Dendritic cell treated with granulocyte-macrophage colony-stimulating factor and Interleukin-4, amounts not matched to agents 40 ng/mL and 50 ng/mL, for 4 days (primary cell): ENCODE measurements around the gene TMEM161B.
A peak's percentile ranks its signal among the peaks of the same experiment; 100 is the strongest.
"Not testable (repeated sequence)": the region's sequence is repeated elsewhere in the genome, so short reads cannot be mapped to it uniquely, and the experiment has no call there.

Experiments used
- H3K27ac Mint-ChIP-seq: one replicate; pipeline ENCODE4 v1.8.0; 2022; ENCODE audit warnings: mild to moderate bottlenecking, mixed read lengths
- H3K27me3 Mint-ChIP-seq: one replicate; pipeline ENCODE4 v1.8.0; 2022; ENCODE audit warnings: mild to moderate bottlenecking, mixed read lengths
- H3K36me3 Mint-ChIP-seq: one replicate; pipeline ENCODE4 v1.8.0; 2022; ENCODE audit warnings: low read depth, mixed read lengths
- H3K4me1 Mint-ChIP-seq: one replicate; pipeline ENCODE4 v1.8.0; 2022; ENCODE audit warnings: low read depth, mixed read lengths
- H3K4me3 Mint-ChIP-seq: one replicate; pipeline ENCODE4 v1.8.0; 2022; ENCODE audit warnings: mild to moderate bottlenecking, moderate library complexity, mixed read lengths
- H3K9me3 Mint-ChIP-seq: one replicate; pipeline ENCODE4 v1.8.0; 2022; ENCODE audit warnings: mixed read lengths
- intact Hi-C: fragments of 100-400 bp; cut with micrococcal nuclease; formaldehyde crosslinking; loops from one replicate; pipeline ENCODE4 v1.15.0; 2022

TMEM161B gene

GRCh38 chr5:88268385-88269184, at the start of gene TMEM161B:
Gene TMEM161B, minus strand, starts transcription at chr5:88268845. Its CDS starts 122 bp downstream, at chr5:88268723.
- Mint-ChIP-seq H3K36me3 (peaks cover 66% of the 10 kb centered on the region), H3K4me1 (peaks cover 35% of the 10 kb centered on the region), H3K27ac (peak within 1 kb of the TSS; percentile 91), H3K27me3 (no peaks in the 10 kb centered on the region), H3K4me3 (peak within 1 kb of the TSS; percentile 95), H3K9me3 (no peaks in the 10 kb centered on the region)
- intact Hi-C loops: loop anchor here (10.0 kb wide), 1 partner anchor 406 kb away; no protein-coding TSS in a partner anchor

DNA sequence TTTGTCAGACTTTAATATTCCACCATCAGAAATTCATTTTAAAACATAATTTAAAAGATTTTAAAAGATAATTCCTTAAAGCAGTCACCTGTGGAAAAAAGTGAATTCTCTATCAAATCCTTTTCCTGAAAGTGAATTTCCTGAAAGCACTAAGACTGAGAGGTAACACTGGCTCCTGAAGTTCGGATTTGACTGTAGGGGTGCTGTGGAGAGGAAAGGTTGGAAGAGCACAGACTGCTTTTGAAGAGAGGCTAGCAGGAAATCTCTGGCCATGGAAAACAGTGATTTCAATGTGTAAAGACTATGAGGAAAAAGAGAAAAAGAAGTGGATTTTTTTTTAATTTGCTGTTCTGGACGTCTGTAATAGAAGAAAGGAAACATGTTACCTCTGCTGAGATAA, 35.7 kb upstream of the TMEM161B start:
- intact Hi-C loops: no loop called here
- Mint-ChIP-seq H3K36me3 (no peaks in the 10 kb centered on the region), H3K27me3 (no peaks in the 10 kb centered on the region)

DNA sequence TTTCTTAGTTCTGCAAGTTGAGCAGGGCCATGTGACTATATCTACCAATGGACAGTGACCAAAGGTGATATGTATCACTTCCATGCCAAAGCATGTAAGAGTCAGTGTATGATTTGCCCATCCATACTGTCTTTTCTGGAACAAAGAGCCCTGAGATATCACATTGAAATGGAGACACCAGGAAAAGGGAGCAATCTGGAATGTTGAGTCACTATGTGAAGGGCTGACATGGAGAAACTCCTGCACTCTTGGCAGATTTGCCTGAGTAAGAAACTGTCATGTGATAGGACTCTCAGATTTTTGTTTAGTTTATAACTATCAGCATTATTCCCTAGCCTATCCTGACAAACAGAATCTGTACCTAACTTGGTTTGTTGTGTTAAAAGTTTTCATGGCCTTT, 29.8 kb upstream of the TMEM161B start:
- Mint-ChIP-seq H3K27ac (no peak overlapping the region), H3K4me3 (no peak overlapping the region), H3K4me1 (no peaks in the 10 kb centered on the region), H3K36me3 (no peaks in the 10 kb centered on the region), H3K9me3 (no peaks in the 10 kb centered on the region), H3K27me3 (no peaks in the 10 kb centered on the region)
- intact Hi-C loops: no loop called here

More for the DNA sequence above, 35.7 kb upstream of the TMEM161B start:
- Mint-ChIP-seq H3K4me1 (no peaks in the 10 kb centered on the region), H3K9me3 (peaks cover 38% of the 10 kb centered on the region), H3K4me3 (no peak overlapping the region), H3K27ac (no peak overlapping the region)

- Mint-ChIP-seq H3K4me3 (no peak overlapping the region), H3K9me3 (no peaks in the 10 kb centered on the region), H3K4me1 (no peaks in the 10 kb centered on the region), H3K27ac (no peak overlapping the region), H3K27me3 (no peaks in the 10 kb centered on the region), H3K36me3 (peaks cover 20% of the 10 kb centered on the region)
- intact Hi-C loops: no loop called here
These were observed 22.2 kb upstream of the TMEM161B start for GRCh38 chr5:88290801-88291200.

- Mint-ChIP-seq H3K4me3 (no peak overlapping the region), H3K36me3 (peaks cover 26% of the 10 kb centered on the region), H3K27ac (no peak overlapping the region), H3K27me3 (no peaks in the 10 kb centered on the region), H3K9me3 (no peaks in the 10 kb centered on the region), H3K4me1 (no peaks in the 10 kb centered on the region)
- intact Hi-C loops: no loop called here
These were observed 20.0 kb upstream of the TMEM161B start for GRCh38 chr5:88288528-88289197.

- no peak overlapping the region for H3K27ac Mint-ChIP-seq
These were observed 19.3 kb upstream of the TMEM161B start for GRCh38 chr5:88287846-88288527.

DNA sequence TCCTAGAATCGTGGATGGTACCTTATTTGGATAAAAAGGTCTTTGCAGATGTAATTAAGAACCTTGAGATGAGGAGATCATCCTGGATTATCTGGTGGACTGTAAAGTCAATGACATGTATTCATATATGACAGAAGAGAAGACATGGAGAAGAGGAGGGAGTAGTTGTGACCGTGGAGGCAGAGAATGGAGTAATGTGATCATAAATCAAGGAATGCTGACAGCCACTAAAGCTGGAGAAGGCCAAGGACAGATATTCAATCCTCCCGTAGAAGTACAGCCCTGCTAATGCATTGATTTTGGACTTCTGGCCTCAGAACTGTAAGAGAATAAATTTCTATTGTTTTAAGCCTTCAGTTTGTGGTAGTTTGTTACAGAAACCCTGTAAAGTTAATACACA, 18.7 kb upstream of the TMEM161B start:
- Mint-ChIP-seq H3K4me1 (no peaks in the 10 kb centered on the region), H3K36me3 (peaks cover 38% of the 10 kb centered on the region), H3K4me3 (no peak overlapping the region), H3K27ac (no peak overlapping the region), H3K9me3 (no peaks in the 10 kb centered on the region), H3K27me3 (no peaks in the 10 kb centered on the region)
- intact Hi-C loops: no loop called here

More at GRCh38 chr5:88287846-88288527, 19.3 kb upstream of the TMEM161B start:
- intact Hi-C loops: no loop called here
- H3K27me3 Mint-ChIP-seq: no peaks in the 10 kb centered on the region
- peaks cover 31% of the 10 kb centered on the region for H3K36me3 Mint-ChIP-seq
- H3K4me3 Mint-ChIP-seq: no peak overlapping the region
- no peaks in the 10 kb centered on the region for H3K9me3 Mint-ChIP-seq
- no peaks in the 10 kb centered on the region for H3K4me1 Mint-ChIP-seq

GRCh38 chr5:88283690-88284089, 15.0 kb upstream of the TMEM161B start:
- Mint-ChIP-seq H3K9me3 (no peaks in the 10 kb centered on the region), H3K4me3 (no peak overlapping the region), H3K36me3 (peaks cover 38% of the 10 kb centered on the region), H3K4me1 (no peaks in the 10 kb centered on the region), H3K27me3 (no peaks in the 10 kb centered on the region), H3K27ac (no peak overlapping the region)
- intact Hi-C loops: no loop called here

- intact Hi-C loops: no loop called here
These were observed 12.7 kb upstream of the TMEM161B start for GRCh38 chr5:88281322-88281721.

DNA sequence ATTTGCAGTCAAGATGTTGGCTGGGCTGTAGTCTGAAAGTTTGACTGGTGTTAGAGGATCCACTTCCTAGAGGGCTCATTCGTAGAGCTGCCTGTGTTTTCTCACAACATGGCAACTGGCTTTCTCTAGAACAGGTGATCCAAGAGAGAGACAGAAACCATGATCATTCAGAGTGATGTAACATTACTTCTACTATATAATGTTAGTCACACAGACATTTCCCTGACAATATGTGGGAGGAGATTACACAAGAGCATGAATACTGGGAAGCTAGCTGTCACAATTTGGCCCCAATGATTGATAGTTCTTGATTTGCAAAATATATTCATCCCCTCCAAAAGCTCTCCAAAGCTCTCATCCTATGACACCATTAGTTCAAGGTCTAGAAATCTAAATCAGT, 10.9 kb upstream of the TMEM161B start:
- no peaks in the 10 kb centered on the region for H3K4me1 Mint-ChIP-seq
- no peak overlapping the region for H3K4me3 Mint-ChIP-seq
- H3K36me3 Mint-ChIP-seq: peaks cover 37% of the 10 kb centered on the region
- H3K27ac Mint-ChIP-seq: no peak overlapping the region
- H3K9me3 Mint-ChIP-seq: no peaks in the 10 kb centered on the region
- H3K27me3 Mint-ChIP-seq: no peaks in the 10 kb centered on the region
- intact Hi-C loops: no loop called here

More at GRCh38 chr5:88281322-88281721, 12.7 kb upstream of the TMEM161B start:
- Mint-ChIP-seq H3K27ac (no peak overlapping the region), H3K36me3 (peaks cover 27% of the 10 kb centered on the region), H3K4me1 (no peaks in the 10 kb centered on the region), H3K4me3 (no peak overlapping the region), H3K9me3 (no peaks in the 10 kb centered on the region), H3K27me3 (no peaks in the 10 kb centered on the region)

GRCh38 chr5:88276378-88276777, 7.7 kb upstream of the TMEM161B start:
- no peak overlapping the region for H3K27ac Mint-ChIP-seq
- no peak overlapping the region for H3K4me3 Mint-ChIP-seq
- intact Hi-C loops: no loop called here
- H3K36me3 Mint-ChIP-seq: peaks cover 43% of the 10 kb centered on the region
- peaks cover 7% of the 10 kb centered on the region for H3K4me1 Mint-ChIP-seq
- H3K27me3 Mint-ChIP-seq: no peaks in the 10 kb centered on the region
- H3K9me3 Mint-ChIP-seq: no peaks in the 10 kb centered on the region

DNA sequence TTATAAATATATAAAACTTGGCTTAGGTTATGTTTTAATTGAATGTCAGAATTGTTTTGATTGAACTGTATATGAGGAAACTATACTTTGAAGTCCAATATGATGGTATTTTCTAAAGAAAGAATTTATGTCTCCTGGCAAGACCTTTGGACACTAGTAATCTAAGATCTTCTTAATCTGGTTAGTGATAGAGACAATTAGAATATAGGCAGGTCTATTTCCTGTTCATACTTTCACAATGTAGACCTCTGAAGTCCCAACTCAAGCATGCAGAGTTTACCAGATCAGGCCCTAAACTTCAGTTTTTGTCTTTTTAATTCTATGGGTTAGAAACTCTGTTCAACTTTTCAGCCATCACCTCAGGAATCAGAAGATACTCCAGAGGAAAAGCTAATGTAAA, 6.9 kb upstream of the TMEM161B start:
- no peaks in the 10 kb centered on the region for H3K27me3 Mint-ChIP-seq
- peaks cover 44% of the 10 kb centered on the region for H3K36me3 Mint-ChIP-seq
- peaks cover 14% of the 10 kb centered on the region for H3K4me1 Mint-ChIP-seq
- H3K9me3 Mint-ChIP-seq: no peaks in the 10 kb centered on the region
- no peak overlapping the region for H3K27ac Mint-ChIP-seq
- no peak overlapping the region for H3K4me3 Mint-ChIP-seq
- intact Hi-C loops: no loop called here

GRCh38 chr5:88269222-88269771, 652 bp upstream of the TMEM161B start:
- intact Hi-C loops: loop anchor here (10.0 kb wide), 1 partner anchor 406 kb away; no protein-coding TSS in a partner anchor
- Mint-ChIP-seq H3K4me1 (peaks cover 35% of the 10 kb centered on the region), H3K4me3 (peak overlapping the region; percentile 95), H3K27ac (peak overlapping the region; percentile 91), H3K27me3 (no peaks in the 10 kb centered on the region), H3K36me3 (peaks cover 66% of the 10 kb centered on the region), H3K9me3 (no peaks in the 10 kb centered on the region)

GRCh38 chr5:88264565-88264964, 4.1 kb downstream of the TMEM161B start:
- intact Hi-C loops: loop anchor here (10.0 kb wide), 1 partner anchor 410 kb away; no protein-coding TSS in a partner anchor
- H3K4me3 Mint-ChIP-seq, H3K27me3 Mint-ChIP-seq, H3K27ac Mint-ChIP-seq, H3K9me3 Mint-ChIP-seq: not testable (repeated sequence)
- Mint-ChIP-seq H3K36me3 (peaks cover 44% of the 10 kb centered on the region), H3K4me1 (peaks cover 11% of the 10 kb centered on the region)
